GM19023 (cell line): ENCODE measurements around the gene PFDN2.

Experiments used
- ATAC-seq: cut with Tn5 transposase; IDR thresholded peaks from one replicate; pipeline ENCODE4 v1.9.1; 2021; ENCODE audit warnings: mild to moderate bottlenecking, moderate library complexity; ENCODE audit not compliant: unreplicated experiment

PFDN2 gene

GRCh38 chr1:161061419-161061818 lies 56.4 kb downstream of the PFDN2 start:
- no peak for ATAC-seq

GRCh38 chr1:161059293-161059692 lies 58.5 kb downstream of the PFDN2 start:
- no peak for ATAC-seq

GRCh38 chr1:161054805-161055204 lies 63.0 kb downstream of the PFDN2 start:
- no peak for ATAC-seq

GRCh38 chr1:161054232-161054631 lies 63.6 kb downstream of the PFDN2 start:
- ATAC-seq = no peak

- ATAC-seq = no peak
These were observed 64.9 kb downstream of the PFDN2 start for GRCh38 chr1:161052899-161053298.

- ATAC-seq = no peak
These were observed 66.6 kb downstream of the PFDN2 start for GRCh38 chr1:161051219-161051618.
